H1 (cell line): ENCODE data around the gene TMBIM1. TPM values are rescaled to one million over a fixed set of nuclear protein-coding genes. Genes with fewer than 3 reads are reported as not detected.

Experiments used
- ATF3 ChIP-seq: IDR thresholded peaks from 2 replicates; pipeline ENCODE4 v1.6.1; 2011; ENCODE audit warnings: low read depth, mild to moderate bottlenecking, low read length; ENCODE audit not compliant: insufficient read depth
- BCL11A ChIP-seq, 2 experiments: IDR thresholded peaks; one replicate each; pipeline ENCODE4 v1.6.1; 2011; ENCODE audit warnings: low read depth in 2 of 2, low read length in 2 of 2, mild to moderate bottlenecking in 2 of 2
- CHD7 ChIP-seq: fragments of 300-600 bp; sonication (generic); IDR thresholded peaks from 2 replicates; pipeline ENCODE4 v1.7.1; 2012; ENCODE audit warnings: low read length, moderate library complexity, mild to moderate bottlenecking, inconsistent platforms; ENCODE audit not compliant: insufficient replicate concordance
- EP300 ChIP-seq, 2 experiments: IDR thresholded peaks; 1 replicate in 1 of 2; 2 replicates in 1 of 2; pipeline ENCODE4 v1.6.1; 2011 to 2012; ENCODE audit warnings: low read depth in 2 of 2, low read length in 2 of 2, mild to moderate bottlenecking in 2 of 2, borderline replicate concordance in 1 of 2, inconsistent platforms in 1 of 2, moderate library complexity in 1 of 2
- GABPA ChIP-seq: IDR thresholded peaks from 2 replicates; pipeline ENCODE4 v1.6.1; 2011; ENCODE audit warnings: mild to moderate bottlenecking, low read length, moderate library complexity, borderline replicate concordance; ENCODE audit not compliant: insufficient read depth
- ZNF274 ChIP-seq: IDR thresholded peaks from 2 replicates; pipeline ENCODE4 v1.7.0; 2012; ENCODE audit warnings: low read length, borderline replicate concordance; ENCODE audit errors: extremely low read depth
- polyA plus RNA-seq, 7 experiments: library from polyadenylated mRNA; depleted of rRNA in 3 of 7; stranded (reverse) in 5 of 7; unstranded in 2 of 7; fragments of >200 nt in 5 of 7; fragments of 200-250 nt in 2 of 7; gene quantifications; 1 replicate in 5 of 7; 2 replicates in 1 of 7; 4 replicates in 1 of 7; pipeline versions ENCODE4 v1.2.1 to v1.2.3, GENCODE V29; 2011 to 2013; ENCODE audit warnings: missing spikeins in 2 of 7, mixed read lengths in 2 of 7
- total RNA-seq: library from RNA; stranded (reverse); fragmentation: NEBNext Ultra II Directional; extraction: Animal tissue kit (Norgen Biotek cat#: 25700); gene quantifications from 2 replicates; pipeline ENCODE4 v1.2.1, GENCODE V29; 2021

The TMBIM1 gene
- total and polyA plus RNA-seq, 2 of the 8 experiments (the other 6 are each of a cell fraction or from before 2014, with no cell fraction given): 22.1 to 36.8 TPM

- TF ChIP-seq CHD7 (no peak), BCL11A (IDR thresholded peaks at IDR 0.05; ENCODE audit: low read depth in 2 of 2, low read length in 2 of 2) (no peak), EP300 (IDR thresholded peaks at IDR 0.05; ENCODE audit: borderline replicate concordance in 1 of 2, low read depth in 2 of 2, low read length in 2 of 2) (no peak), GABPA (no peak), ZNF274 (no peak), ATF3 (no peak)
- TF ChIP-seq, all 59 proteins: peak for 0
Observed at GRCh38 chr2:218264773-218265561, 27.3 kb downstream of the TMBIM1 start (continued).
